ENCODE data around the gene PPP1CB. TPM values are rescaled to one million over a fixed set of nuclear protein-coding genes. Genes with fewer than 3 reads are reported as not detected.
A peak's percentile ranks its signal among the peaks of the same experiment; 100 is the strongest.

PPP1CB gene
- total and polyA plus RNA-seq, 11 donors: 128 to 496 (median 404) TPM

- Histone ChIP-seq H3K4me3 (peak overlapping the region; percentile 90 to 100 (median 94)), H3K27me3 (no peaks in the 10 kb centered on the region), H3K36me3 (peaks cover 0 to 3% (median 0%) of the 10 kb centered on the region in 9 donors), H3K4me1 (peaks cover 10 to 67% (median 49%) of the 10 kb centered on the region in 12 donors), H3K9me3 (no peaks in the 10 kb centered on the region), H3K27ac (peak overlapping the region; percentile 98 to 100 (median 100))
- DNase-seq (no peak), ATAC-seq (no peak)
- WGBS, 4 donors: 1 to 2% (median 1%) methylated on average over 14 of the region's 14 CpGs
- intact Hi-C loops (cut with DNase I): loop anchor here in 9 of 10 donors (1.0 to 10.0 kb wide), 13 partner anchors 66 to 188 kb away; no protein-coding TSS in a partner anchor
- TF ChIP-seq CTCF (IDR thresholded peaks at IDR 0.05) (no peak), POLR2A (IDR thresholded peaks at IDR 0.05) (no peak)
Observed at GRCh38 chr2:28752631-28753376, 1.2 kb downstream of the PPP1CB start.

GRCh38 chr2:28754321-28754720, 2.7 kb downstream of the PPP1CB start:
- no peak for ATAC-seq
- DNase-seq: no peak
- Histone ChIP-seq H3K9me3 (no peaks in the 10 kb centered on the region), H3K27me3 (no peaks in the 10 kb centered on the region), H3K36me3 (peaks cover 0 to 12% (median 0%) of the 10 kb centered on the region in 9 donors), H3K27ac (peak overlapping the region in 10 of 12 donors; percentile 2 to 100 (median 74)), H3K4me1 (peaks cover 10 to 73% (median 62%) of the 10 kb centered on the region in 12 donors), H3K4me3 (peak overlapping the region in 8 of 12 donors; percentile 11 to 96 (median 92))
- intact Hi-C loops (cut with DNase I): loop anchor here (1.0 to 10.0 kb wide), 8 partner anchors 67 to 190 kb away; no protein-coding TSS in a partner anchor
- WGBS, 4 donors: 20 to 26% (median 25%) methylated on average over 3 to 4 of the region's 4 CpGs
- TF ChIP-seq POLR2A (IDR thresholded peaks at IDR 0.05) (no peak), CTCF (IDR thresholded peaks at IDR 0.05) (no peak)

GRCh38 chr2:28755421-28755820, 3.8 kb downstream of the PPP1CB start:
- TF ChIP-seq POLR2A (IDR thresholded peaks at IDR 0.05) (no peak), CTCF (IDR thresholded peaks at IDR 0.05) (no peak)
- Histone ChIP-seq H3K4me1 (peaks cover 10 to 70% (median 58%) of the 10 kb centered on the region in 12 donors), H3K4me3 (peak overlapping the region in 6 of 12 donors; percentile 6 to 95 (median 11)), H3K27ac (peak overlapping the region in 9 of 12 donors; percentile 2 to 100 (median 49)), H3K9me3 (no peaks in the 10 kb centered on the region), H3K36me3 (peaks cover 0 to 23% (median 6%) of the 10 kb centered on the region in 9 donors), H3K27me3 (no peaks in the 10 kb centered on the region)
- intact Hi-C loops (cut with DNase I): loop anchor here in 6 of 10 donors (10.0 kb wide), 2 partner anchors 131 to 191 kb away; no protein-coding TSS in a partner anchor
- DNase-seq (no peak), ATAC-seq (no peak)
- WGBS, 4 donors: 60 to 63% (median 61%) methylated on average over 3 of the region's 3 CpGs

GRCh38 chr2:28758459-28758858, 6.8 kb downstream of the PPP1CB start:
- H3K4me1 ChIP-seq: peaks cover 12 to 88% (median 76%) of the 10 kb centered on the region in 12 donors
- H3K36me3 ChIP-seq: peaks cover 0 to 36% (median 17%) of the 10 kb centered on the region in 9 donors
- H3K4me3 ChIP-seq: no peak overlapping the region
- H3K27ac ChIP-seq: peak overlapping the region in 1 of 12 donors; percentile 11
- no peaks in the 10 kb centered on the region for H3K27me3 ChIP-seq
- peak in 2 of 4 donors; percentile 14 to 41 for ATAC-seq
- no peaks in the 10 kb centered on the region for H3K9me3 ChIP-seq
- intact Hi-C loops (cut with DNase I): loop anchor here in 6 of 10 donors (10.0 kb wide), 2 partner anchors 134 to 194 kb away; no protein-coding TSS in a partner anchor
- WGBS, 4 donors: 57 to 75% (median 67%) methylated on average over 2 of the region's 2 CpGs
- DNase-seq: no peak
- TF ChIP-seq POLR2A (IDR thresholded peaks at IDR 0.05): no peak
- TF ChIP-seq CTCF (IDR thresholded peaks at IDR 0.05): no peak

All from heart left ventricle (tissue), 16 donors.